SHP77 (cell line): ENCODE measurements around the gene MIOS.
A peak's percentile ranks its signal among the peaks of the same experiment; 100 is the strongest.

ENCODE experiments used
- DNase-seq, 2 experiments: peaks; one replicate each; lab custom pipeline; 2025; lab: John Stamatoyannopoulos, UW

Gene MIOS

DNA sequence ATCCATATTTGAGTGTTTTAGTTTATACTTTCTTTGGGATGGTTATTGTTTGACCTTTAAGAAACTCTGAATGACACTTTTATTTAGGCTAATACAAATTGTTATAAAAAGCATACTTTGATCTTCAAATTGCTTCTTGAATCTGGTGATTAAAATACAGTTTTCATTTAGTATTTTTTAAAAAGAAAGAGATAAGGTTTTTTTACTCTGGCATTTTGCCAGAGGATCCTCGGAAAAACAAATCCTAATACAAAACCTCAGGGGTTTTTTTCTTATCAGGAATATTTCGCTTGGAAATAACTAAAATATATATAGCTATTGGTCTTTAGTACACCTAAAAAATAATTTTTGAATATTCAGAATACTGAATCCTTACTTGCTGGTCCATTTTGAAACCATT, 17.0 kb downstream of the MIOS start:
- no peak for DNase-seq

GRCh38 chr7:7584653-7585052, 18.0 kb downstream of the MIOS start:
- DNase-seq: no peak

- peak in 1 of 2 experiments; percentile 10 for DNase-seq
Observed at GRCh38 chr7:7585241-7585928, 18.7 kb downstream of the MIOS start.

DNA sequence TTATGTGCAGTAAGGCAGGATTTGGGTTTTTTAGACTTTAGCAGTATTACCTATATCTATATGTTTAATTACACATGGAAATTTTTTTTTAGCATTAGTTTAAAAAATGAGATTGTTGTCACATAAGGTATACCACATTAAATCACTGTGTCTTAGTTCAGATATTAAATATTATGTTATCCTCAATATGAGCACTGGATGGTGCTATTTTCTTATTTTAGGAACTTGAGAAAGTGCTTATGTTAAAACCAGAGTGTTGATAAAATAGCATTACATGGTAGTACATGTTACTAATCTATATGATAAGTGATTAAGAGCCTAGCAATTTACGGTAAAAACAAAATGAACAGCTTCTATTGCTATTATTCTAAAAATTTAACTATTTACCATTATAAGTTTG, 28.8 kb downstream of the MIOS start:
- peak in 1 of 2 experiments; percentile 24 for DNase-seq

DNA sequence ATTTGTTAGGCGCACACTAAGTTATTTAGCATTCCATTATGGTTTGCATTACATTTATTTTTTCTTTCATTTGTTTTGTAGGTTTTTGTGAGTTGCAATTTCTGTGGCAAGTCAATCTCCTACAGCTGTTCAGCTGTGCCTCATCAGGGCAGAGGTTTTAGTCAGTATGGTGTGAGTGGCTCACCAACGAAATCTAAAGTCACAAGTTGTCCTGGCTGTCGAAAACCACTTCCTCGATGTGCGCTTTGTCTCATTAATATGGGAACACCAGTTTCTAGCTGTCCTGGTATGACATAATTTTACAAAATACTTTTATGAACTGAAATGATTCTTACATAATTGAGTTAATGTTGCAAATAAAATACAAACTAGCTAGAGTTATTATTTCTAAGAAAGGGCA, 29.5 kb downstream of the MIOS start:
- DNase-seq: no peak

DNA sequence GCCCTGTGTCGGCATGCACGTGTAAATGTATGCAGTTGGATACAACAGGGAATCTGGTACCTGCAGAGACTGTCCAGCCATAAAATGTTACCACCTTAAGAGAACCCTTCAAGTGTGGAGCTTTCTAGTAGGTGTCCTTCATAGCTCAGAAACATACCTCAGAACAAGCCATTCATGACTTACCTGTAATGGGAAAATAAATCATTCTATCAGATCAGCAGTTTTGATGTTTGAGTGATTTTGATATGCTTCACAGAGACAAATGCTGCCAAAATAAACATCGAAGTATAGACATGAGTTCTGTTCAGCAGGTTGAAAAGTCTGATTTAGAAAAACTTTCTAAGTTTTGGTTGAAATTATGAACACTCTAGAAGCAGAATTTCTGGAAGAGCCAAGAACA, 40.3 kb downstream of the MIOS start:
- no peak for DNase-seq

DNA sequence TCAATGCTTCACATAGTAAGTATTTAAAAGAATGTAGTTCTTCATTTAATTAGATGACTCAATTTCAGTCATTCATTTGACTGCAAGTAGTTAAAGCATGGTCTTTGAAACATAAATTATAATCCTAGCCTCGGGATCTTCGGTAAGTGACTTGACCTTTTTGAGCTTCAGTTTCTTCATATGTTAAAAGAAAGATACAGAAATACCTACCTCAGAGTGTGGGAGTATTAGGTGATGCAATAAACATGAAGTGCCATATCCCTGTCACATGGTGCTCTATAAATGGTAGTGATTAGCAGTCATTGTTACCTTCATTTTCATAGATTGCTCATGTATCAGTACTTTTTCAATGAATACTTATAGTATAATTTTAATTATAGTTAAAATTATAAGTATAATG, 42.6 kb downstream of the MIOS start:
- DNase-seq: no peak

- DNase-seq: no peak
Observed at GRCh38 chr7:7612519-7612918, 45.8 kb downstream of the MIOS start.

- DNase-seq: no peak
Observed at GRCh38 chr7:7613210-7613609, 46.5 kb downstream of the MIOS start.

DNA sequence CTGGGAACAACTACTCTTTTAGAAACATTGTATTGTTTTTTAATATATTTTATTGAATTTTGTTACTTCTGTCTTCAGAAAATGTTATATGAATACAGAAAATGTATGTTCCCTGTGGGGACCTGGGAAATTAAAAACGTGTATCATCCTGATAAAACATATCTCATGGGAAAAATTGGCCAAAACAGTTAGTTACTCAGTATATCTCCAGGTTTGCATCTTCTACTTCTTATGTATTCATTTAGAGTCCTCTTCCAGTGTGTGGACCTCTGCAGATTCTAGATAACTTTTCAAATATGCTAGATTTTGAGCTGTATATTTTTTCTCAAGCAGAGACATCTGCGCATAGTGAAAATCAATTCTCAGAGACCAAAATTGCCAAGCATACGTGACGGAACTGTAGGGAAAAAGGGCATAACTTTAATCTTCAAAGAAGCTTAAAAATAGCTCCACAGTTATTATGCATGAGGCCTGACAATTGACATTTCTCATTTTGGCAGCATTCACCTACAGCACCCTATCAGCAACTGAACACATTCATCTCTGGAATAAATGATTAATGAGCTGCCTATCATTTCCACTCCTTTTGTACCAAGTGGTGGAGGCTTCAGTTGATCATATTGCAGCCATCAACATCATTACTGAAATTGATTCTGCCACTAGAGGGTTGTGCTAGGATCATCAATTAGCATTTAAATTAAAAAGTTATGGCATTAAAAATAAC, 47.5 kb downstream of the MIOS start:
- no peak for DNase-seq

GRCh38 chr7:7617550-7617949, 50.9 kb downstream of the MIOS start:
- DNase-seq: no peak

- no peak for DNase-seq
Observed at GRCh38 chr7:7618410-7618809, 51.7 kb downstream of the MIOS start.

GRCh38 chr7:7620236-7620635, 53.6 kb downstream of the MIOS start:
- no peak for DNase-seq

DNA sequence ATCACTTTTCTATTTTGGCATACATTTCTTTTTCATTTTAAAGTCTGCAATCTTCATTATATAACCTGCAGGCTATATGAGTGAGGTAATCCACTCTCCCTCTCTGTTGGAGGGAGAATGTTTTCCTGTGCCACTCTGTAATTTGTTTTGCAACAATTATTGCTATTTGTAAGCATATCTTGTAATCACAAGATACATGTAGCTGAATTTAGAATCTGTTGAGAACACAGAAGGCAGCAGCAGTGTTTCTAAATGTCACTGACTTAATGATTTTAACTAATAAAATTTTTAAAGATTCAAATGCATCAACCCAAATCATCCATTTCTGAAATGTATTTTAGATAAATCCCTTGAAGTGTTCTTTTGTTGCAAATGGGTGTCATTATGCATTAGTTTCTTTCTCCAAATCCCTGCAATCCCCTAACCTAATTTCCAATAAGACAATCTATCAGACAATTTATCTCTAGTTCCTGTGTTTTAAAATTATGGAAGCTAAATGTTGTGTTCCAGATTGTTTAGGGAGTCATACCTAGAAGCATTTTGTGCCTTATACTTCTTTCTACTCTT, 54.0 kb downstream of the MIOS start:
- no peak for DNase-seq

- no peak for DNase-seq
Observed at GRCh38 chr7:7628476-7628875, 61.8 kb downstream of the MIOS start.

GRCh38 chr7:7630626-7631329, 64.1 kb downstream of the MIOS start:
- no peak for DNase-seq

DNA sequence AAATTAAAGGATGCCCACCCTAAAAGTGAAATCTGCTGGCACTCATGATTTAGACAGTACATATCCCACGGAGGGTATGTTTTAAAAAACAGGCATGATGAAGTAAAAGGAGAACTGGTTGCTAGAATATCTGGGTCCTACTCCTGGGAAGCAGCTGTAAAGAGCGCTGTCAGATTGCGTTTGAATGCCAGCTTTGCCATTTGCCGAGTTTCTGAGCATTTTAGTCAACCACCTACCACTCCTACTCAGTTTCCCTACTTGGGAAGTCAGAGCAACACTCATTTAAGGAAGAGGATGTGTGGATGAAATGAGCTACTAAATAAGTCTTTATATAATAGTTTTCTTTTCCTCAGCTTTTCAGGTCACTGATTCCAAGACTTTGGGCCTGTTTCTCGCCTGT, 72.7 kb downstream of the MIOS start:
- no peak for DNase-seq

GRCh38 chr7:7639847-7640220, 73.2 kb downstream of the MIOS start:
- DNase-seq: peak in 1 of 2 experiments; percentile 53

DNA sequence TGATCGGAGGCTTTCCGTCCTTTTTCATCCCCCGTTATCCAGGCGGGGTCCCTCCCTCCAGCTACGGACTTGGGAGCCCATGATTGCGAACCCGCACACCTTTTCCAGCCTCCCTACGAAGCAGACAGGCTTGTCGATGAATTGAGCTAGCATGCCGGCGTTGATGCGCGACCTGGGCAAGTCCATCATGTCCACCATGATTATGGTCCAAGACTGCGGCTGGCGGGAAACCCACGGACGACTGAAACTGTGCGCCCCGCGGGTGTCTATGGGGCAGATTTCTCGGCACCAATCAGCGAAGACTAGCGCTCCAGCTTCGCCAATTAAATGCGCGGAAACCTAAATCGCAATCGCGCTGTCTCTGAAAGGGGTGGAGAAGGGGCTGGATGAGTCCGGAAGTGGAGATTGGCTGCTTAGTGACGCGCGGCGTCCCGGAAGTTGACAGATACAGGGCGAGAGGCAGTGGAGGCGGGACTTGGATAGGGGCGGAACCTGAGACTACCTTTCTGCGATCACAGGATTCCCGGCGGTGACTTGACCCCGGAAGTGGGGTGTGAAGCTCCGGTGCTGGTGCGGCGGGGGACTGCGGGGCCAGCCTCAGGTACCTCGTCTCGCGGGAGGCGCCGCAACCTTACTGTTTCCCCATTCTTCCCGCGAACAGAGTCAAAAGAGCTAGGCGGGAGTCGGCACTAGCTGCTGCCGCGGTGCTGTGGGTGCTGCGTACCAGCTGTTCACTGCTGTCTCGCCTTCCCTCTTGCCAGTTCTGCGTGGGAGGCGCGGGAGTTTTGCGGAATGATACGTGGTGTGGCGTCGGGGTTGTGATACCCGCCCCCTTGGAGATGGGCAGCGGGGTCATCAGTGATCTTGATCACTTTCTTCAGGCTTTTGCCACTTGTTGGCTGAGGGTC, 73.8 kb downstream of the MIOS start, which contains the start of gene UMAD1:
Gene UMAD1 (plus strand): TSS at position 532 of the 908 bp plus-strand sequence. CDS start 32,620 bp downstream, outside the sequence.
- DNase-seq: peak; percentile 100

DNA sequence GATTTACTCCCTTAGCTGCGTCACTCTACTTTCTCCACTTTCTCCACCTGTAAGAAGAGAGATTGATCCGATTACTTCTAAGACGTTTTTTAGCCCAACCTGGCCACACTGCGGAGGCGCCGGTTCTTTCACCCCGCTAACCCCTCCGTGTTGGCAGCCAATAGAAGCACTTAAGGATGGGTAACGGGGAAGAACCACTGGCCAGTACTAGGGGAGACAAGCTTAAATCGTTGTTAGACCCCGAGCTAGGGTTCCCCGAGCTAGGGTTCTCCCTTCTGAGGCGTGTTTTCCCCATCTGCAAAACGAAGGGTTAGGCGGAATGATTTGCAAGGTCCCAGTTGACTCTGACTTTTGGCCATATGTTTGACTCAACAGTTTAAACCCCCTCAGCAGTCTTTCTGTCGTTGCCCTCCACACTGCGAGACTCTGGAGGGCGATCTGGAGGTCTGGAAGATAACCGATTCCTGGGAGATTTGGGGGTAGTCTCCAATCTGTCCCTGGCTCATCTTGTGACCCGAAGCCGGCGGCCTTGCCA, 74.5 kb downstream of the MIOS start:
- peak; percentile 18 to 35 for DNase-seq

- DNase-seq: no peak
Observed at GRCh38 chr7:7642081-7642480, 75.4 kb downstream of the MIOS start.
